B cell (primary cell): ENCODE measurements around the gene VPS26C. TPM values are rescaled to one million over a fixed set of nuclear protein-coding genes. Genes with fewer than 3 reads are reported as not detected.

ENCODE experiments used
- ATAC-seq: fragments of 200-7000 bp; cut with Tn5 transposase; one replicate; pipeline ENCODE4 v1.10.0; 2021; ENCODE audit warnings: low read depth, mild to moderate bottlenecking, moderate number of reproducible peaks, moderate library complexity
- CTCF ChIA-PET: fragments of 350-600 bp; sonication (Branson Sonifier 250); formaldehyde crosslinking; loops from one replicate; lab custom pipeline; 2021; ENCODE audit warnings: antibody characterized with exemption, inconsistent platforms; lab: Charles Lee
- POLR2A ChIA-PET: fragments of 350-600 bp; sonication (Branson Sonifier 250); formaldehyde crosslinking; loops from one replicate; lab custom pipeline; 2021; ENCODE audit warnings: antibody characterized with exemption; lab: Charles Lee
- DNase-seq: peaks from one replicate; pipeline ENCODE4 v3.0.0; 2013
- H2AFZ ChIP-seq: 2 replicates; pipeline ENCODE4 v1.6.1; 2012; ENCODE audit warnings: mild to moderate bottlenecking, low read depth, low read length; ENCODE audit not compliant: insufficient read depth, poor library complexity, severe bottlenecking
- H3K27ac ChIP-seq, 2 donors: 1 replicate in 1 of 2; 2 replicates in 1 of 2; pipeline ENCODE4 v1.5.1; 2012 to 2013; ENCODE audit warnings: low read length in 2 of 2, mild to moderate bottlenecking in 2 of 2, moderate library complexity in 1 of 2
- H3K27me3 ChIP-seq, 4 experiments: fragments of 200-600 bp in 1 of 4; sonication (generic) in 1 of 4; replicated peaks in 1 of 4; 1 replicate in 2 of 4; 2 replicates in 2 of 4; pipeline versions ENCODE4 v1.6.1 to v1.7.0; 2013 to 2016; ENCODE audit warnings: low read length in 3 of 4, mild to moderate bottlenecking in 2 of 4, mixed read lengths in 1 of 4, moderate library complexity in 1 of 4; ENCODE audit not compliant: insufficient read depth in 4 of 4, control insufficient read depth in 3 of 4; ENCODE audit errors: control extremely low read depth in 1 of 4
- H3K36me3 ChIP-seq, 2 experiments: replicated peaks in 1 of 2; 1 replicate in 1 of 2; 2 replicates in 1 of 2; pipeline versions ENCODE4 v1.6.1 to v1.7.1; 2013; ENCODE audit warnings: low read length in 1 of 2; ENCODE audit not compliant: insufficient read depth in 2 of 2, control insufficient read depth in 1 of 2; ENCODE audit errors: control extremely low read depth in 1 of 2, extremely low read depth in 1 of 2
- H3K4me1 ChIP-seq, 2 donors: fragments of 200-600 bp in 1 of 2; sonication (generic) in 1 of 2; 1 replicate in 1 of 2; 2 replicates in 1 of 2; pipeline versions ENCODE4 v1.5.1 to v1.6.1; 2013 to 2017; ENCODE audit warnings: low read length in 2 of 2; ENCODE audit not compliant: control insufficient read depth in 2 of 2, insufficient read depth in 2 of 2
- H3K4me2 ChIP-seq: replicated peaks from 2 replicates; pipeline ENCODE3; 2012; ENCODE audit warnings: mild to moderate bottlenecking, low read depth, low read length; ENCODE audit not compliant: poor library complexity, severe bottlenecking
- H3K4me3 ChIP-seq, 5 experiments: fragments of 200-600 bp in 1 of 5; sonication (generic) in 1 of 5; 1 replicate in 3 of 5; 2 replicates in 2 of 5; pipeline versions ENCODE4 v1.5.1 to v1.7.0; 2011 to 2016; ENCODE audit warnings: low read length in 4 of 5, mild to moderate bottlenecking in 4 of 5, low read depth in 2 of 5, control low read depth in 1 of 5, moderate library complexity in 1 of 5; ENCODE audit not compliant: insufficient read depth in 1 of 5; ENCODE audit errors: control extremely low read depth in 1 of 5, extremely low read depth in 1 of 5
- H3K79me2 ChIP-seq: fragments of 200-600 bp; sonication (generic); one replicate; pipeline ENCODE4 v1.6.0; 2016; ENCODE audit warnings: low read length; ENCODE audit not compliant: control insufficient read depth, insufficient read depth
- H3K9ac ChIP-seq: fragments of 200-600 bp; sonication (generic); 2 replicates; pipeline ENCODE4 v1.6.1; 2017; ENCODE audit warnings: mild to moderate bottlenecking, low read length, moderate library complexity
- H3K9me3 ChIP-seq, 3 donors: one replicate each; pipeline versions ENCODE4 v1.6.1 to v1.7.1; 2013; ENCODE audit warnings: low read length in 2 of 3; ENCODE audit not compliant: control insufficient read depth in 2 of 3, insufficient read depth in 1 of 3; ENCODE audit errors: control extremely low read depth in 1 of 3
- H4K20me1 ChIP-seq: 2 replicates; pipeline ENCODE4 v1.6.0; 2012; ENCODE audit warnings: mild to moderate bottlenecking, low read length; ENCODE audit not compliant: insufficient read depth, control insufficient read depth, poor library complexity, severe bottlenecking
- H3K27ac Mint-ChIP-seq: one replicate; pipeline ENCODE4 v1.8.0; 2021; ENCODE audit warnings: mixed read lengths
- H3K27me3 Mint-ChIP-seq: one replicate; pipeline ENCODE4 v1.8.0; 2021; ENCODE audit warnings: mixed read lengths
- H3K4me1 Mint-ChIP-seq: one replicate; pipeline ENCODE4 v1.8.0; 2021; ENCODE audit warnings: mixed read lengths
- H3K4me3 Mint-ChIP-seq: one replicate; pipeline ENCODE4 v1.8.0; 2021; ENCODE audit warnings: mixed read lengths
- H3K9me3 Mint-ChIP-seq: one replicate; pipeline ENCODE4 v1.8.0; 2022; ENCODE audit warnings: mixed read lengths; ENCODE audit not compliant: insufficient read depth
- EZH2 ChIP-seq: IDR thresholded peaks from 2 replicates; pipeline ENCODE4 v1.6.1; 2012; ENCODE audit warnings: borderline replicate concordance, low read depth, mild to moderate bottlenecking, moderate library complexity, low read length; ENCODE audit not compliant: insufficient read depth, poor library complexity, severe bottlenecking
- WGBS: methylation state at CpG from one replicate; pipeline ENCODE4 v1.1.5; 2013; ENCODE audit warnings: missing lambda C conversion rate; ENCODE audit not compliant: insufficient coverage; 5-methylcytosine and 5-hydroxymethylcytosine counted together
- intact Hi-C: fragments of 100-400 bp; cut with micrococcal nuclease; formaldehyde crosslinking; loops from one replicate; pipeline ENCODE4 v1.10.0; 2022
- polyA plus RNA-seq: library from polyadenylated mRNA; depleted of rRNA; stranded (reverse); fragments of >200 nt; gene quantifications from 2 replicates; pipeline ENCODE4 v1.2.3, GENCODE V29; 2012
- total RNA-seq, 2 donors: library from RNA; stranded (reverse); fragments of 120-200 nt in 1 of 2; gene quantifications; 1 replicate in 1 of 2; 2 replicates in 1 of 2; pipeline versions ENCODE4 v1.2.3 to v1.2.4, GENCODE V29; 2013 to 2022
- TF ChIP-seq, protein P1 (sequence below): fragments of 200-600 bp; IDR thresholded peaks from one replicate; pipeline ENCODE4 v1.8.0; 2022; ENCODE audit warnings: antibody characterized with exemption, mild to moderate bottlenecking

VPS26C gene
- total and polyA plus RNA-seq, 2 donors (not counting 1 experiment from before 2014, with no cell fraction given): 34.3 to 58.6 TPM

DNA sequence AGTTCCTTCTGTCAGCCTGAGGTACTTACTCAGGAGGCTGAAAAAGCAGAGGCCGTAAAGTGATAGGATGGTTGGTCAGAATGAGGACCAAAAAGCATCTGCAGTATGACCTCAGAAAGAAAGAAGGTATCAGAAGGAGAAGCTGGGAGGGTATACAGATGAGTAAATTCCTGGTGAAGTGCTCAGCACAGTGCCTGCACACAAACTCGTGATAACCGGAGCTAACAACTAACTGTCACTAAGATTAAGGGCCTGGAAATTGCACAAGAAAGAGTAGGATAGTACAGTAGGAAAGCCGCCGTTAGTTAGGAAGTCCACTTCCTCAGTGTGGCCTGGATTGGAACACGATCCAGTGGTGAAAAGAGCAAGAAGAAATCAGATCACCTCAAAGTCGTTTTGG lies 62.6 kb downstream of the VPS26C start:
- POLR2A ChIA-PET: no interaction called here
- Mint-ChIP-seq H3K9me3 (no peaks in the 10 kb centered on the region), H3K27ac (no peak overlapping the region), H3K4me3 (no peak overlapping the region), H3K27me3 (no peaks in the 10 kb centered on the region), H3K4me1 (peaks cover 32% of the 10 kb centered on the region)
- CTCF ChIA-PET: no interaction called here
- no peak overlapping the region for H3K4me3 ChIP-seq
- peaks cover 11 to 33% of the 10 kb centered on the region in 2 experiments for H3K36me3 ChIP-seq
- no peaks in the 10 kb centered on the region for H4K20me1 ChIP-seq
- no peaks in the 10 kb centered on the region for H3K79me2 ChIP-seq
- TF ChIP-seq, protein P1, sequence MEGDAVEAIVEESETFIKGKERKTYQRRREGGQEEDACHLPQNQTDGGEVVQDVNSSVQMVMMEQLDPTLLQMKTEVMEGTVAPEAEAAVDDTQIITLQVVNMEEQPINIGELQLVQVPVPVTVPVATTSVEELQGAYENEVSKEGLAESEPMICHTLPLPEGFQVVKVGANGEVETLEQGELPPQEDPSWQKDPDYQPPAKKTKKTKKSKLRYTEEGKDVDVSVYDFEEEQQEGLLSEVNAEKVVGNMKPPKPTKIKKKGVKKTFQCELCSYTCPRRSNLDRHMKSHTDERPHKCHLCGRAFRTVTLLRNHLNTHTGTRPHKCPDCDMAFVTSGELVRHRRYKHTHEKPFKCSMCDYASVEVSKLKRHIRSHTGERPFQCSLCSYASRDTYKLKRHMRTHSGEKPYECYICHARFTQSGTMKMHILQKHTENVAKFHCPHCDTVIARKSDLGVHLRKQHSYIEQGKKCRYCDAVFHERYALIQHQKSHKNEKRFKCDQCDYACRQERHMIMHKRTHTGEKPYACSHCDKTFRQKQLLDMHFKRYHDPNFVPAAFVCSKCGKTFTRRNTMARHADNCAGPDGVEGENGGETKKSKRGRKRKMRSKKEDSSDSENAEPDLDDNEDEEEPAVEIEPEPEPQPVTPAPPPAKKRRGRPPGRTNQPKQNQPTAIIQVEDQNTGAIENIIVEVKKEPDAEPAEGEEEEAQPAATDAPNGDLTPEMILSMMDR: no peak
- no peak for TF ChIP-seq EZH2
- DNase-seq (no peak), ATAC-seq (no peak)
- H3K27ac ChIP-seq: no peak overlapping the region
- intact Hi-C loops: no loop called here
- no peaks in the 10 kb centered on the region for H3K9me3 ChIP-seq
- no peaks in the 10 kb centered on the region for H3K27me3 ChIP-seq
- WGBS: 96% methylated on average over 6 of the region's 7 CpGs
- H3K4me2 ChIP-seq: no peak overlapping the region
- H3K4me1 ChIP-seq: peaks cover 21 to 26% of the 10 kb centered on the region in 2 donors
- H3K9ac ChIP-seq: no peak overlapping the region
- H2AFZ ChIP-seq: no peak overlapping the region

DNA sequence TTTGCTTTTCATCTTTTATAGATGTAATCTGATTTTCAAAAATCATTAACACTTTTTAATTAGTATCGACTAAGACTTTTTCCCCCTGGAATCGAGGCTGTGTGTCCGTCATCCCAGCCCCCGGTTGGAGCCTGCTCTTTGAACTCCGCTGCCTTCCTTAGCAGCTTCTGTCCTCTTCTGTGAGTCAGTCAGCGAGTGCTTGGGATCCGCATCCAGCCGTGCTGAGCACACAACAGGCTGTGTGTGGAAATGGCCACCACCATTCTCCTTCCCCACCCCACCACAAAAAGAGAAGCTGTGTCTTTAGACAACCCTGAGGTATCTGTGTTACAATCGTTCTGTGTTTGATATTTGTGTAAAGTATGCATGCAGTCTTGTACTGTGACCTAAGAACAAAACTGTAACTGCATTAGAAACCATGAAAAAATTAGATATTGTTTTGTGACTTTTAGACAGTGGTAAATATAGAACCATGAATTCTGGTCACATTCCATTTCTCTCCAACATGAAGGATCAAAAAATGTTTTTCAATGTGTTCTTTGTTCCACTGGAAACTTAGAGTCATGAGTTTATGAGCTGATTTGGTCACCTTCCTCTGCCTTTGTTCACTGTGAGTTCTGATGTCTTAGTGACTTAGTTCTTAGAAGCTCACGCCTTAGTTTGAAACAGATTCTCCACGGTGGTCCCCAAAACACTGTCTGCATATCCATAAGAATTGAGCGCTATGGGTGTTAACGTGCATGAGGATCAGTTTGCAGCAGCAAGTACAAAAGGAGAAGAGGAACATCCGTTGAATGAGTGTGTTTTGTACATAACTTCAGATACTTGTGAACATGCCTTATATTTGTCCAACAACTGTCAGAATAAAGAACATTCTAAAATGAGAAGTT lies 64.7 kb downstream of the VPS26C start:
- no peak for TF ChIP-seq EZH2
- TF ChIP-seq, protein P1: no peak
- H3K4me1 Mint-ChIP-seq: peaks cover 12% of the 10 kb centered on the region
- WGBS: 97% methylated on average over 11 of the region's 14 CpGs
- Histone ChIP-seq H3K36me3 (peaks cover 13 to 39% of the 10 kb centered on the region in 2 experiments), H3K27me3 (no peaks in the 10 kb centered on the region), H3K9ac (no peak overlapping the region), H3K79me2 (no peaks in the 10 kb centered on the region), H3K9me3 (no peaks in the 10 kb centered on the region), H3K27ac (no peak overlapping the region), H4K20me1 (no peaks in the 10 kb centered on the region), H2AFZ (no peak overlapping the region), H3K4me3 (no peak overlapping the region), H3K4me1 (peaks cover 3 to 5% of the 10 kb centered on the region in 2 donors), H3K4me2 (no peak overlapping the region)
- DNase-seq (no peak), ATAC-seq (no peak)
- no peaks in the 10 kb centered on the region for H3K9me3 Mint-ChIP-seq
- no peak overlapping the region for H3K4me3 Mint-ChIP-seq
- H3K27me3 Mint-ChIP-seq: no peaks in the 10 kb centered on the region
- ChIA-PET CTCF (no interaction called here), POLR2A (no interaction called here)
- intact Hi-C loops: no loop called here
- peak overlapping the region; percentile 33 for H3K27ac Mint-ChIP-seq
